Osteoblast (primary cell): ENCODE data around the gene EIPR1. TPM values are rescaled to one million over a fixed set of nuclear protein-coding genes. Genes with fewer than 3 reads are reported as not detected.
A peak's percentile ranks its signal among the peaks of the same experiment; 100 is the strongest.

Experiments used
- DNase-seq: peaks from one replicate; pipeline ENCODE4 v3.0.0; 2011; ENCODE audit warnings: low spot score, mixed read lengths; ENCODE audit not compliant: insufficient read length; ENCODE audit errors: missing footprints
- H2AFZ ChIP-seq: 2 replicates; pipeline ENCODE4 v1.6.0; 2011; ENCODE audit warnings: mild to moderate bottlenecking, low read length
- H3K27ac ChIP-seq: 2 replicates; pipeline ENCODE4 v1.5.1; 2011; ENCODE audit warnings: mild to moderate bottlenecking, low read depth, low read length, moderate library complexity
- H3K27me3 ChIP-seq: 2 replicates; pipeline ENCODE4 v1.6.0; 2012; ENCODE audit warnings: mild to moderate bottlenecking, control low read depth, inconsistent platforms, low read length, moderate library complexity; ENCODE audit not compliant: insufficient read depth
- H3K36me3 ChIP-seq: 2 replicates; pipeline ENCODE4 v1.5.1; 2011; ENCODE audit warnings: mild to moderate bottlenecking, low read length, control low read depth, moderate library complexity; ENCODE audit not compliant: insufficient read depth
- H3K4me1 ChIP-seq: 2 replicates; pipeline ENCODE4 v1.5.1; 2011; ENCODE audit warnings: mild to moderate bottlenecking, low read length, control low read depth, moderate library complexity; ENCODE audit not compliant: insufficient read depth
- H3K4me2 ChIP-seq: 2 replicates; pipeline ENCODE4 v1.6.0; 2011; ENCODE audit warnings: mild to moderate bottlenecking, low read length; ENCODE audit not compliant: insufficient read depth
- H3K4me3 ChIP-seq: fragments of 200-600 bp; sonication (generic); 3 replicates; pipeline ENCODE4 v1.5.1; 2012; ENCODE audit warnings: mild to moderate bottlenecking, low read length, inconsistent platforms; ENCODE audit not compliant: insufficient read depth
- H3K79me2 ChIP-seq: 2 replicates; pipeline ENCODE4 v1.6.0; 2012; ENCODE audit warnings: mild to moderate bottlenecking, low read length, control low read depth, inconsistent platforms; ENCODE audit not compliant: insufficient read depth
- H3K9me3 ChIP-seq: 2 replicates; pipeline ENCODE4 v1.5.1; 2011; ENCODE audit warnings: low read depth, low read length, control low read depth
- H4K20me1 ChIP-seq: 2 replicates; pipeline ENCODE4 v1.6.0; 2012; ENCODE audit warnings: mild to moderate bottlenecking, low read length, control low read depth; ENCODE audit not compliant: insufficient read depth
- CTCF ChIP-seq: IDR thresholded peaks from 2 replicates; pipeline ENCODE4 v1.5.1; 2011; ENCODE audit warnings: mild to moderate bottlenecking, low read depth, low read length, moderate library complexity; ENCODE audit errors: extremely low read depth
- total RNA-seq: library from RNA; depleted of rRNA; stranded (reverse); fragments of >200 nt; gene quantifications from 2 replicates; pipeline ENCODE4 v1.2.3, GENCODE V29; 2012

Gene EIPR1
- total RNA-seq, 1 donor: 17.7 TPM

GRCh38 chr2:3289971-3290370 lies 87.6 kb downstream of the EIPR1 start:
- Histone ChIP-seq H2AFZ (no peak overlapping the region), H4K20me1 (peaks cover 6% of the 10 kb centered on the region), H3K79me2 (no peaks in the 10 kb centered on the region), H3K4me3 (no peak overlapping the region), H3K4me1 (no peaks in the 10 kb centered on the region), H3K36me3 (no peaks in the 10 kb centered on the region), H3K4me2 (no peak overlapping the region), H3K27ac (no peak overlapping the region), H3K9me3 (no peaks in the 10 kb centered on the region), H3K27me3 (no peaks in the 10 kb centered on the region)
- no peak for TF ChIP-seq CTCF
- DNase-seq: no peak

GRCh38 chr2:3289526-3289925 lies 88.1 kb downstream of the EIPR1 start:
- no peaks in the 10 kb centered on the region for H3K9me3 ChIP-seq
- no peaks in the 10 kb centered on the region for H3K79me2 ChIP-seq
- H3K4me1 ChIP-seq: no peaks in the 10 kb centered on the region
- H3K4me2 ChIP-seq: no peak overlapping the region
- no peak for TF ChIP-seq CTCF
- peak; percentile 77 for DNase-seq
- H3K4me3 ChIP-seq: no peak overlapping the region
- H2AFZ ChIP-seq: no peak overlapping the region
- no peaks in the 10 kb centered on the region for H3K36me3 ChIP-seq
- H3K27me3 ChIP-seq: no peaks in the 10 kb centered on the region
- H4K20me1 ChIP-seq: peaks cover 6% of the 10 kb centered on the region
- no peak overlapping the region for H3K27ac ChIP-seq

GRCh38 chr2:3289171-3289515 lies 88.5 kb downstream of the EIPR1 start:
- Histone ChIP-seq H3K27me3 (no peaks in the 10 kb centered on the region), H4K20me1 (peaks cover 6% of the 10 kb centered on the region), H3K4me1 (no peaks in the 10 kb centered on the region), H3K27ac (no peak overlapping the region), H3K9me3 (no peaks in the 10 kb centered on the region), H3K79me2 (no peaks in the 10 kb centered on the region), H2AFZ (no peak overlapping the region), H3K4me2 (no peak overlapping the region), H3K36me3 (no peaks in the 10 kb centered on the region), H3K4me3 (no peak overlapping the region)
- no peak for TF ChIP-seq CTCF
- DNase-seq: no peak

GRCh38 chr2:3288470-3289170 lies 89.0 kb downstream of the EIPR1 start:
- no peak overlapping the region for H2AFZ ChIP-seq
- H3K36me3 ChIP-seq: no peaks in the 10 kb centered on the region
- no peaks in the 10 kb centered on the region for H3K4me1 ChIP-seq
- DNase-seq: peak; percentile 38
- H3K27ac ChIP-seq: no peak overlapping the region
- H4K20me1 ChIP-seq: peaks cover 6% of the 10 kb centered on the region
- H3K9me3 ChIP-seq: no peaks in the 10 kb centered on the region
- H3K4me2 ChIP-seq: no peak overlapping the region
- H3K4me3 ChIP-seq: no peak overlapping the region
- H3K79me2 ChIP-seq: no peaks in the 10 kb centered on the region
- no peaks in the 10 kb centered on the region for H3K27me3 ChIP-seq
- no peak for TF ChIP-seq CTCF
